NCI-H2171 treated with DMSO at 0.1 percent for 48 hours (cell line): ENCODE measurements around the gene RBMS3.

Experiments used
- DNase-seq: peaks from one replicate; lab custom pipeline; 2025; lab: John Stamatoyannopoulos, UW

Gene RBMS3

GRCh38 chr3:29277249-29277648 lies 3.6 kb upstream of the RBMS3 start:
- no peak for DNase-seq

- DNase-seq = no peak
Observed at GRCh38 chr3:29279286-29279685, 1.6 kb upstream of the RBMS3 start.

DNA sequence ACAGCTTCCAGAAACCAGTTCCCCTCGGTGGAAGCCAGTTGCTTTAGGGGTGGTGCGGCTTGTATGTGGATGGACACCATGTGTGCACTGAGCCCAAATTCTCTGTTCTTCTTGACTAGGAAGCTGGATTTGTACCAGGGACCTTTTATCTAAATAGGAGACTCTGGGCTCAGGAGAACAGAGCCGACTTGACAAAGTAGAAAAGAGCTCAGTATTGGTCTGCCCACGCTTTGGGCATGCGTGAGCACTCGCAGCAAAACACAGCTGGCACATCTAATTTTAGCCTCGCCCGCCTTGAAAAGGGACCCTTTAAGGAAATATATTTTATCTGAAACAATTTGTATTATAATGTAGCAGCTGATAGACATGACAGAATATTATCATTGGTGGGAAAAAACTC lies 1.1 kb upstream of the RBMS3 start:
- no peak for DNase-seq

DNA sequence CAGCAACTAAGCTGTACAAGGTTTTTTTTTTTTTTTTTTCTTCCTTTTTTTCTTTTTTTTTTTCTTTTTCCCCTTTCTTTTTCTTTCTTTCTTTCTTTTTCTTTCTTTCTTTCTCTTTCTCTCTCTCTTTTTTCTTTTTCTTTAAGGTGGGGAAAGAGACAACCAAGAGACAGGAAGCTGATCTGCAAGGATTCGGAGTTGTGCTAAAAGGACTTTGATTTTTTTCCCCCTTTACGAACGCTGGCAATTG lies 148 bp downstream of the RBMS3 start:
- peak; percentile 73 for DNase-seq

GRCh38 chr3:29281344-29282241 lies 722 bp downstream of the RBMS3 start:
- peak; percentile 34 for DNase-seq

DNA sequence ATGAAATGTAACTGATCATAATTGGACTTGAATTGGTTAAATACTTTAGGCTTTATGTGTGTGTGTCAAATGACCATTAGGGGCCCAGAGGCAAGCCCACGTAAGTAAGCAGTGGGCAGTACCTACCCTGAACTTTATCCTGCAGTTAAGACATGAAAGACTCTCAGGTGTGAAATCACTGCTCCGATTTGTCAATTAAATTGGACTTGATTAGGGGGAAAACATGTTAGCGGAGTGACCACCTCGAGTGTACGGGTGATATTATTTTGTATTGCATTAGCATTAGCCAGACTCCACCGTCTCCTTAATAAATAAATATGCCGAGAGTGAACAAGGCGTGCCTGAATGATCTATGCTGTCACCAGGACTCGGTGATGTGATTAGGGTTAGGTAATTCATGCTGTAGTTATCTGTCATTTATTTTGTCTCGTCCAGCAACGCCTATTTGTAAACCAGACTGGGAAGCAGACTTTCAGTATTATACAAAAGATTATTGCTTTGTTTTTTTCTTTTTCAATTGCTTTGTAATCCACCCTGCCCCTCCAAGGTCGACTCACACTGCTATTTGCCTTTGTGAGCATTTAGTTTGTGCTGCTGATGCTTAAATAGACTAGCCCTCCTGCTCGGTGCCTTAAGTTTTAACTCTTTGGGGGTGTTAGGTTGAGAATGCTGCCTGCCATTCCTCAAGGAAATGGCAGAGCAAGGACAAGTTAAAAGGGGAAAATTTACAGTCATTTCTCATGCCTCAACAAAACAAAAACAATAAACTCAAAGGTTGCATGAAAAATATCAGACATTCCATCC lies 1.8 kb downstream of the RBMS3 start:
- peak; percentile 39 for DNase-seq

DNA sequence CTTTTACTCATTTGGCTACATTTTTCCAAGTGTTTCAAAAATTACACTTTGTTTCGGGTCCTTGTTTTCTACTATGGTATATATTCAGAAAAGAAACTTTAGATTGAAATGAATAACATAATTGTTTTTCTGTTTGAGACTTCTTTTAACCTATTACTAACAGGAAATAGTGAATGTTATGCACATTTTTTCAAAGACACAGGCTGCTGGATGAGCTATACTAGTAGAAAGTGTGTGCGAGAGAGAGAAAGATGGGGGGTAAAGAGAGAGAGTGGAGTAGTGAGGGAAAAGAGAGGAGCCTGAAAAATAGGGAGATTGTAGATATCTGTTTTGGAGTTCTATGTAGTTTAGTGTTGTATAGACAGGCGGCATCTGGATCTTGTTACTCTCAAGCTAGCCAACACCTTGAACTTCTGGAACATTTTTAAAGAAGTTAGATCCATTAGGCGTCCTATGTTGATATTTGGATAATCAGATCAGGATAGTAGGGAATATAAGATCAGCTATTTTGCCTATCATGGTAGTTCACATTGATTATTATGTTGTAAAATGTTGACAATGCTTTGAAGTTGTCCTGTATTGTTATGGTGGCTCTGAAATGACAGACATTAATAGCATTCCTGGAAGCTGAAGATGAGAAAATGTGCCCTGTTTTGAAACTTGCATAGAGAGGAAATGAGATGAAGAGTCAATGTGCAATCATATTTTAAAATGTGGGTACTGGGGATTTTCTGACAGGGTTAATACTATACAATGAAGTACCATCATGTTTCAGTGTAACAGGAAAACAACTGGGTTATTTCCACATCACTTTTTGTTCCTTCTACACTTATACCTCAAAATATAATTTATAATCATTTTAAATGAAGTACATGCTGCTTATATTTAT lies 2.6 kb downstream of the RBMS3 start:
- peak; percentile 28 for DNase-seq

GRCh38 chr3:29284497-29284896 lies 3.6 kb downstream of the RBMS3 start:
- no peak for DNase-seq

GRCh38 chr3:29285471-29286071 lies 4.7 kb downstream of the RBMS3 start:
- peak; percentile 47 for DNase-seq

DNA sequence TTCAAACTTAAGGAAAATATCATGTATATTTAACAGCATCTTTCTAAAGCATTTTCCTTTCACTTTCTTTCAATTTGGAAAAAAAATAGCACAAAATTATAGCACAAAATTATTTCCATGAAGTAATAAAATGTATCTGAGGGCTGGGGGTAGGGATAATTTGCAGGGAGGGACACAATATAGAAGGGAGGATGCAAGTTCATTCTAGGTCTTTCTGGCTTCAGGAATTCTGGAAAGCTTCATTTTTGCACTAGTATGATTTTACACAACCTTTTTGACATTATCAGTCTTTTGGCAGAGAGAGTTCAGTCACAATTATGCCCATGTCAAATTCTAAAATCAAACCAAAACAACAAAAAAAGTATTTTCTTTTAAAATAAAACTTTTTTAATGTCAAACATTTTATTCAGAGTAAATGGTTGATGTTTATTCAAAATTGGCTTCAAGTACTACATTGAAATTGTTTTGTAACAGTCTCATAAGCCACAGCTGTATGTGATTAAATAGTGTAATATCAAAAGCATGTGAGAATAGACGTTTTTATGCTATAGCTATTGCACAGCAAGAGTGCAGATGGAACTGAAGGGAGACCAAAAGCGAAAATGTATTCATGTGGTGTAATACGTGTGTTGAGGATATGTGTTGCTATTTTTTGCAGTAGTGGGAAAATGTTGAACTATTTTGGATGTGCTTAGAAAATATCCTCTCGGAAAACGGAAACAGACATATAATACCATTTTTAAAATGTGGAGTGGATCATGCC lies 5.8 kb downstream of the RBMS3 start:
- peak; percentile 9 for DNase-seq

DNA sequence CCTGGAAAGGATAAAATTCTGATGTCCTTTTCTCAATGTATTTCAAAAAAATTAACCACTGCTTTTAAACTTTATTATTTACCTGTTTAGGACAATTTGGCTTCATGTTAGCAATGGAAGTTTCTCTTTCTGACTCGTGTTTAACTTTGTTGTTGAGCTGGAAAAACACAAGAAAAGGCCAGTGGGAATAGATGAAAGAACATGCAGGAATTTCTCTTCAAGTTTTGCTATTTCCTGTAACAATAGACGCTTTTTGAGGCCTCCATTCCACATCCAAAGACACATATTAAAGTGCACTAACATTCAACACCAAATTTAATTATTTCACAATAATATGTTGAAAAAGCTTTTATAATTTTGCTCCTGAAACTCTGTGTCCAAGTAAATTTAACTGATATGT lies 9.7 kb downstream of the RBMS3 start:
- no peak for DNase-seq

DNA sequence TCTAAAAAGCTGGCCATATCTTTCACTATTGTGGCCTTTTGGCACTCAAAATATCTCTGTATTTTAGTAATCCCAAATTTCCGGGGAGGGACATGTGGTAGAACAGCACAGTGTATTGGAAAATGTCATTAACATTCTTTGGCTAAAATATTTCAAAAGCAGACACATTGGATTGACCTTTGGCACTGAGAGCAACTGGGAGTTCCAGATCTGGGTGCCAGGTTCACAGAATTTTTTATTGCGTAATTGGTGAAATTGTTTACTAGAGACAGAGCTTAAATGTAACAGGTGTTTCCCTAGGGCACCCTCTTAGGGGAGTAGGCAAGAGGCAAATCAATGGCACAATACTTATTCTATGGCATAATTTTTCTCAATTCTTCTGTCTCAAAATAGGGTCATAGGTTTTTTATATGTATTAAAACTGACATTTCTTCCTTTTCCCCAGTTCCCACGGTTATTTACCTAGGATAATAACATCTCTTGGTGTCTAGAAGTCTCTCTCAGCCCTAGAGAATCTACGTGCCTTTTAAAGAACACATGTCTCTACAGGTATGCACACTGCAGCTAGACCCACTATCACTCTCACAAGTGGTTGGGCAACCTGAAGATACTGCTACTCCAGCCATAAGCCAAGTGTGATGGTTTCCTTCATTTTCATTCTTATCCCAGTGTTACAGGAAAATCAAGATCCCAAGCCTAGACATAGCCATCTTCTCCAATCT lies 10.6 kb downstream of the RBMS3 start:
- DNase-seq = peak; percentile 24

- no peak for DNase-seq
Observed at GRCh38 chr3:29291982-29292363, 11.1 kb downstream of the RBMS3 start.

DNA sequence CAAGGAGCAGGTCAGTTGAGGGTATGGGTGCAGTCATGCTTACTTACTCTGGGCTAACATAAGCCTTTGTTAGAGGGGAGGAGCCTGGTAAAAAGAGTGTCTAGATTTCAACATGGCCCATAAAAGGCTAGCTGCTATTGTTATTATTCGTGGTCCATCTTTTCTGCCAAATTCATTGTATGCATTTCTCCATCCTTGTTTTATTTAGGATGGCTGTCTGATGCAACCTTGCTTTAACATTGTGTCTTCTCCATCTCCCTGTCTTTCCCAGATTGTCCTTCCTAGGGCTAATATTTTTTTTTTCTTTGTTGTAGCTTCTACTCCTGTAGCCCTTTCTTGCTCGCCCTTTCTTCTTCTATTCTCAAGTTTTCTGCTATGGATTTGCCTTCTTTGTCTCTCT lies 12.6 kb downstream of the RBMS3 start:
- no peak for DNase-seq

- no peak for DNase-seq
Observed at GRCh38 chr3:29297998-29298397, 17.1 kb downstream of the RBMS3 start.

GRCh38 chr3:29301332-29302019 lies 20.6 kb downstream of the RBMS3 start:
- no peak for DNase-seq

DNA sequence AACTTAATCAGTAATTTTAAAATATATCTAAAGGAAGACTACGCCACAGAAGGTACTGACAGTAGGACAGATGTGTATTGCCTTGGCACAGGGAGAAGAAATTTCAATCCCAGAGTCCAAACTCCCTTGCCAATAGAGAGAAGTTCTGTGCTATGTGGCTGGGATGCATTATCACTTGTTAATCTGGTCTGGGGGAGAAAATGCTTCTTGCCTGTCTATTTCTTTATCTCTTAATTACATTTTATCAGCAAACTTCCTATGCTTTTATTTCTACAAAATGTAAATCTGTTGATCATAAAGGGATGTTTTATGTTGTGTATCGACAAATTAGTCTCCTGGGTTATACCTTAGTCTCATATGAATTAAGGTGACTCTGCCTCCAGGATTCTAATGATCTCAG lies 21.7 kb downstream of the RBMS3 start:
- no peak for DNase-seq

GRCh38 chr3:29307295-29307694 lies 26.4 kb downstream of the RBMS3 start:
- DNase-seq = no peak

DNA sequence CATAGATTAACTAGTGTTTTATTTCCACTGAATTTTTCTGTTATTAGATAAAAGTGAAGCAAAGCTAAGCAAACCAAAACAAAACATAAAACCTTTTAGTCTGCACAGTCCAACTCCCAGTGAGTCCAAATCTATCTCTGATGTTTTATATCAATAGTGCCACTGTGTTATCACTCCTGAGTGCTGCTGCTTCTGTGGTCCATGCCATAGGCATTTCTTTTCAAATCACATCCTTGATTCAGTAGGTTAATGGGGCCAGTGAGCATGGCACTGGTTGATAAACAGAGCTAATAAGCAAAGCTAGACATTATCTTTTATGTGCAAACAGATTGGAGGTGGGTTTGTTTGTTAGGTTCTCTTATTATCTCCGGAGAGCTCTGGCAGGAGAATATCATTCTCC lies 30.0 kb downstream of the RBMS3 start:
- DNase-seq = no peak

- no peak for DNase-seq
Observed at GRCh38 chr3:29311795-29312194, 30.9 kb downstream of the RBMS3 start.
